NCI-H2196 treated with DMSO at 0.1 percent for 48 hours (cell line): ENCODE data around the gene IER5.

Experiments used
- DNase-seq: peaks from one replicate; lab custom pipeline; 2025; ENCODE audit not compliant: unreplicated experiment; lab: John Stamatoyannopoulos, UW

Gene IER5

DNA sequence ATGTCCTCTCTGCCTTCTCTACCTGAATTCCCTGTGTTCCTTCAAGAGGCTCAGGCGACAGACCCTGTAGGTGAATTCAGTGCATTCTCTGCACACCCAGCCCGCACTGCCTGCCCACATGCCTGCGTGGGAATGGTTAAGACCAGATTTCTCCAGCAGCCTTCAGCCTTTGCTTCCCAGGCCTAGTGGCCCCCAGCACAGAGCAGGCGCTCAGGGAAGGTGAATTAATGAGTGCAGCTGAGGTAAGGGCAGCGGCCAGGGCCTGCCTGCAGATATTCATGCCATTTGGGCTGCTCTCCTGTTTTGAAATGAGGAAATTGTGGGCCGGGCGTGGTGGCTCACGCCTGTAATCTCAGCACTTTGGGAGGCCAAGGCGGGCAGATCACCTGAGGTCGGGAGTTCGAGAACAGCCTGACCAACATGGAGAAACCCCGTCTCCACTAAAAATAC is 45.5 kb downstream of the IER5 start:
- DNase-seq = no peak

DNA sequence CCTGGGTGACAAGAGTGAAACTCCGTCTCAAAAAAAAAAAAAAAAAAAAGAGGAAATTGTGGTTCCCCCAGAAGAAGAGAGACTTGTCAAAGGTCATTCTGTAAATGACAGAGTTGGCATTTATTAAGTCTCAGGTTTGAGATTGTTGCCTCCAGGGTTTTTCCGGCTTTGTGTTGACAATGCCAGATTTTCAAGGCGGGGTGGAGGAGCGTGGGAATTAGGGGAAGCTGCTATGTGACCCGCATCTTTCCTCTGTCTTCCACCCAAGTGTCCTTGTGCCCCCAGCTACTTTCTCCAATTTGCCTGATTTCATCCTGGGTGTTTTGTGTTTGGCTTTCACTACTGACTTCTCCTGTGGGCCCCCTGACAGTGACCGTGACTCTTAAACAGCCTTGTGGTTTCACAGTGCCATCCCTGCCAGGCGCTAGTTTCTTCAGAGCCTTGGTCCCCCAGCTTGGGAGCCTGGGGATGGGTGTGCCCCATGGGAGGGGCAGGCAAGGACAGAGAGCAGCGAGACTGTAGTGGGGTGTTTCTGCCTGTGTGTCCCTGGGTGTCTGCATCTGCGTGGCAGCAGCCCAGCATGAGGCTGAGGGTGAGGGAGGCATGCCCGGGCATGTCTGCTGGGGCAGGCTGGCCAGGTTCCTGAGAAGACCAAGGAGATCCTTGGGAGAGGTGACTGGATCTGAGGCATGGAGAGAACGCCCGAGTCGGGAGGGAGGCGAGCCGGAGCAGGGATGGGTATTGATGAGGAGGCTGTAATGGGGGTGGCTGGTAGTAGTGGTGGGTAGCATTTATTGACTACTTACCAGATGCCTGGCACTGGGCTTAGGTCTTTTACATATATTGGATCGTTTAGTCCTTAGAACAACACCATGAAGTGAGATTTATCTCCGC is 46.3 kb downstream of the IER5 start:
- peak; percentile 32 for DNase-seq

DNA sequence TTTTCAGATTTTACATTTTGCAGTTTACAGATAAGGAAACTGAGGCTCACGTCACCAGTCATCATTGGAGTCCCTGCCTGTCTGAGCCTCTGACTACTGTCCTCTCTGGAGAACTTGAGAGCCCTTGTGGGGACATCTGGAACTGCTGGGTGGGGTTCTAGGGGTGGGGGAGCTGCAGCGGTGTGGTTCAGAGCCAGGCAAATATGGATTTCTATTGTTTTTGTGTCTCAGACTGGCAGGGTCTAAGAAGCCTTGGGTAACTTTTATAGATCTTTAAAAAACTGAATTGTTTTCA is 46.9 kb downstream of the IER5 start:
- no peak for DNase-seq

DNA sequence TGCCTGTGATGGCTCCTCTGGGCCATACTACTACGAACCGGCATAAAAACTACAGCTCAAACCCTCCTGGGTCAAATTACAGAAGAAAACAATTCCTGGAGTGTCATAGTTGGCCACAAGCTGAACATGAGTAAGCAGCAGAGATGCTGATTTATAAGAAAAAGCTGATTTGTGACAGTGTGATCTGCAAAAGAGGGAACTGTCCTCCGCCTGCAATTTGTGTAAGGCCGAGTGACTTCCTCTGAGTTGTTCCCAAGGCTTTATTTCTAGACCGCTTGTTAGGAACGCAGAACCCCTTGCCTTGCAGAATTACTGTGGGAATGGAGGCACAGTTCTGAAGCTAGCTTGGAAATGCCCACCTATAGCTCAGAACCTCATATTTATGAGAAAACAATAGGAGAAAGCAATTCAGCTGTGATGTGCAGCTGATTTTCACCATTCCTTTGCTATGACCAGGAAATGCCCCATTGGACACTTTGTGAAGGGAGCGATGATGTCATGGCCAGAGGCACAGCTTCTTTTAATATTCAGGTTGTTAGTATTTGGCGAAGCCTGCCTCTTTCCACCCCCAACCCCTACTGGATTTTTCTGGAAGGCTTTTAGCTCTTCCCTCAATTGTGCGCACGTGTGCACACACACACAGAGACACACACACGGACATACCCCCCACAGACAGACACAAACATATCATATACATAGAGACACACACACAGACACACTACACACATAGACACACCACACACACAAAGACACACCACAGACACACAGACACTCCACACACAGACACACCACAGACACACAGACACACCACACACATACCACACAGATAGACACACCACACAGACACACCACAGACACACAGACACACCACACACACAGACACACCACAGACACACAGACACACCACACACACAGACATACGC is 47.6 kb downstream of the IER5 start:
- DNase-seq = no peak

DNA sequence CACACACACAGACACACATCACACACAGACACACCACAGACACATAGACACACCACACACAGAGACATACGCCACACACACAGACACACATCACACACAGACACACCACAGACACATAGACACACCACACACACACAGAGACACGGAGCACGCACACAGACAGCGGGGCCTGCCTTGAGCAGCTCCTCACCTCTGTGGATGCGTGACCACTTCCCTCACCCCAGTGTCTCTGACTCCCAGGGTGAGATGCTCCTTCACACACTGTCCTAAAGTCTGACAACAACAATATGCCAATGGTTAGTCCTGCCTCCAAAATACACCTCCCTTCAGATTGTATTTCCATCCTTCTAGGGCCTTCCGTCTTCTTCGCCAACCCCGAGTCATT is 48.2 kb downstream of the IER5 start:
- DNase-seq = no peak

DNA sequence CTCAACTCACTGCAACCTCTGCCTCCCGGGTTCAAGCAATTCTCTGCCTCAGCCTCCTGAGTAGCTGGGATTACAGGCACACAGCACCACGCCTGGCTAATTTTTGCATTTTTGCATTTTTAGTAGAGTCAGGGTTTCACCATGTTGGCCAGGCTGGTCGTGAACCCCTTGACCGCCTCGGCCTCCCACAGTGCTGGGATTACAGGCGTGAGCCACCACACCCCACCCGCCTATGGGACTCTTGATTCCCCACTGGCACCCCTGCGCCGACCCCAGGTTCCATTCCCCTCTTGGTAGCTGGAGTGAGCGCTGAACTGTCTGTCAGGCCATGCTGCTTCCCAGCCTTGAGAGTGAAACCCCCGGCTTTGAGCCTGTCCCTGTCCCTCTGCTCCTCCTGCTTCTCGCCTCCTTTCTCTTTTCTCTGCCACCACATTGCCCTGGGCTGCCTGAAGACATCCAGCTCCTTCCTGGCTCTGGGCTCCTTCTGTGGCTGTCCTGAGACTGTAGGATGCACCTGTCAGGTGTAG is 48.8 kb downstream of the IER5 start:
- DNase-seq = no peak

DNA sequence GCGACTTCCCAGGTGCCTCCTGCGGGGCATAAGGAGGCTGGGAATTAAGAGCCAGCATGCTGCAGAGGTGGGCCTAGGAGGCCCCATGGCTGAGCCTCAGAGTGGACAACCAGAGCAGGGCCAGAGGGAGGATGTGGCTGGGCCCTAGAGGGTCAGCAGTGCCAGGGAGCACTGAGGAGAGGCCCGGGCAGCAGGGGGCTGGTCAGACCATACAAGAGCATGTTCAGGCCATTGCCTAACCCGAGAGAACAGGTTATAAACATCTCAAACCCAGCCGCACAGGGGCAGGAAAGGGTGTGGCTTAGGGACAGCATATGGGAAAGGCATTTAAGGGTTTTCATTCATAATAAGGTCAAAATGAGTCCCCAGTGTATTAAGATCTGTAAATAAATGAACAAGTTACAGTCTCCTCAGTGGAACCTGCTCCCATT is 51.1 kb downstream of the IER5 start:
- DNase-seq = no peak

DNA sequence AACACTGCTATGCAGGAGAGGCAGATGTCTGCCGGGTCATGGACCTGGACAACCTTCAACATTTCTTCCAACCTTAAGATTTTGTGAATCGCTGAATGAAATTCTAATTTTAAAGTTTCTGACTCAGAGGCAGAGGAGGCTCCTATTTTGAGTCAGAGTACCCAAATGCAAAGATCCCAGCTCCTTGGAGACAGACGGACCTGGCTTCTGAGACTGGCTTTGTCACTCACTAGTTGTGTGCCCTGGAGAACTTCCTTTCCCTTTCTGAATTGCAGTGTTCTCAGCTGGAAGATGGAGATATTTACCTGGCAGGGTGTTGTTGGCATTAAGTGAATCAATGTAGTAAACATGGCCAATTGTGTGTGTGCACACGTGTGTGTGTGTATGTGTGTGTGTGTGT is 51.9 kb downstream of the IER5 start:
- no peak for DNase-seq

DNA sequence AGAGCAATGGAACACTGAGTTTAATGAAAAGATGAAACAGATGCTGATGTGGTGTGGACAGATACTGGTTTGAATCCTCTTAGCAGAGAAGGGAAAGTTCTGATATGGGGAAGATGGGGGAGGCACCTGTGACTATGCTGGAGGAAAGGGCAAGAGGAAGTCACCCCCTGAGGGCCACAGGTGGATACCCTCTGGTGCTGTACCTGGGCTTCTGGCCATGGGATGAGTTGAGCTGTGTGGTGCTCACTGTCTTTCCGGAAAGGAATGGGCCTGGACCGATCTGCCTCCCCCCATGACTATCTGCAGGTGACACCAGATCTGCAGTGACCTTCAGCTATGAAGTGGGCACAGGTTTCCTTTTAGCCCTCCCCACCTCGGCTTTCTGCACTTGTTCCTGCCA is 52.4 kb downstream of the IER5 start:
- no peak for DNase-seq

DNA sequence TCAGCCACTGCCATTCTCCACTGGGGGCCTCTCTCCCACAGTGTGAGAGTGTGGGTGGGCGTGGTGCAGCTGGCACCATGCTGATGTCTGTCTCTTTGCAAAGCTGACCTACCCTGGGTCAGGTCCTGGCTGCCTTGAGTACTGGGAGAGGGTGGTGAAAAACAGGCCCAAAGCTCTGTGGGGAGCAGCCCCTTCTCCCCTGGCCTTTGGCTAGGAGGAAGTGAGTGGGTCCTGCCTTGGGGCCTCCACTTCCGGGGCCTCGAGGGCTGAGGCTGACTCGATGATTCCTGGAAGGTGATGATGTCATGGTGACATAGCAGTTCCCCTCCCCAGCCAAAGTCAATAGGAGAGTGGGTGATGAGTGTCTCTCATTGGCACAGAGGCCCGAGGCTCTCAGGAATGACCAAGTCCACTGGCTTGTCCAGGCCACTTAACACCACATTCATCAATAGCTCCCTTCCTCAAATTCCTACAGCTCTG is 53.0 kb downstream of the IER5 start:
- DNase-seq = no peak
